Measurements from ENCODE around the gene INSRR. TPM values are rescaled to one million over a fixed set of nuclear protein-coding genes. Genes with fewer than 3 reads are reported as not detected.
A peak's percentile ranks its signal among the peaks of the same experiment; 100 is the strongest.

INSRR gene
- polyA plus RNA-seq, 3 donors: not detected

- TF ChIP-seq CTCF (IDR thresholded peaks at IDR 0.05): no peak
- no peaks in the 10 kb centered on the region for H3K9me3 ChIP-seq (replicated peaks in 1 of 2; ENCODE audit: control insufficient read depth in 1 of 2, insufficient read depth in 1 of 2, low read length in 2 of 2)
- Mint-ChIP-seq H3K4me3 (no peak overlapping the region), H3K36me3 (no peaks in the 10 kb centered on the region), H3K27me3 (ENCODE audit: low read depth in 3 of 3) (peaks cover 18 to 36% (median 21%) of the 10 kb centered on the region in 3 donors), H3K27ac (no peak overlapping the region), H3K9me3 (no peaks in the 10 kb centered on the region), H3K4me1 (no peaks in the 10 kb centered on the region)
- H2AFZ ChIP-seq (ENCODE audit: insufficient read depth, low read depth, low read length, poor library complexity, severe bottlenecking): no peak overlapping the region
- no peak overlapping the region for H3K4me3 ChIP-seq (replicated peaks in 1 of 3; ENCODE audit: low read depth in 2 of 3, low read length in 3 of 3)
- H3K4me1 ChIP-seq (ENCODE audit: control insufficient read depth in 1 of 2, insufficient read depth in 2 of 2, low read length in 2 of 2): no peaks in the 10 kb centered on the region
- peaks cover 0 to 12% of the 10 kb centered on the region in 2 donors for H3K27me3 ChIP-seq (ENCODE audit: control insufficient read depth in 2 of 2, insufficient read depth in 2 of 2, low read length in 2 of 2)
- no peak overlapping the region for H3K27ac ChIP-seq (ENCODE audit: low read depth in 1 of 2, low read length in 2 of 2)
- H3K4me2 ChIP-seq (replicated peaks; ENCODE audit: extremely low read depth, low read length, poor library complexity, severe bottlenecking): no peak overlapping the region
- no peak overlapping the region for H3K9ac ChIP-seq (ENCODE audit: insufficient read depth, low read length, poor library complexity, severe bottlenecking)
- WGBS (ENCODE audit: insufficient coverage): 50% methylated on average over 1 of the region's 5 CpGs
- H3K79me2 ChIP-seq (ENCODE audit: insufficient read depth, low read length): no peaks in the 10 kb centered on the region
- DNase-seq: no peak
- H3K36me3 ChIP-seq (replicated peaks in 1 of 2; ENCODE audit: control insufficient read depth in 1 of 2, insufficient read depth in 2 of 2, low read length in 2 of 2): no peaks in the 10 kb centered on the region
- no peaks in the 10 kb centered on the region for H4K20me1 ChIP-seq (ENCODE audit: insufficient read depth, low read length)
- intact Hi-C loops (cut with micrococcal nuclease): loop anchor here in 1 of 2 donors (10.0 kb wide), 1 partner anchor 186 kb away; no protein-coding TSS in a partner anchor
Observed at GRCh38 chr1:156880473-156880872, 21.6 kb upstream of the INSRR start.

GRCh38 chr1:156879876-156880275, 21.0 kb upstream of the INSRR start:
- Histone ChIP-seq H2AFZ (ENCODE audit: insufficient read depth, low read depth, low read length, poor library complexity, severe bottlenecking) (no peak overlapping the region), H3K9me3 (replicated peaks in 1 of 2; ENCODE audit: control insufficient read depth in 1 of 2, insufficient read depth in 1 of 2, low read length in 2 of 2) (no peaks in the 10 kb centered on the region), H3K9ac (ENCODE audit: insufficient read depth, low read length, poor library complexity, severe bottlenecking) (no peak overlapping the region), H3K27me3 (ENCODE audit: control insufficient read depth in 2 of 2, insufficient read depth in 2 of 2, low read length in 2 of 2) (peaks cover 0 to 14% of the 10 kb centered on the region in 2 donors), H3K4me1 (ENCODE audit: control insufficient read depth in 1 of 2, insufficient read depth in 2 of 2, low read length in 2 of 2) (no peaks in the 10 kb centered on the region), H3K27ac (ENCODE audit: low read depth in 1 of 2, low read length in 2 of 2) (no peak overlapping the region), H3K4me3 (replicated peaks in 1 of 3; ENCODE audit: low read depth in 2 of 3, low read length in 3 of 3) (no peak overlapping the region), H3K79me2 (ENCODE audit: insufficient read depth, low read length) (no peaks in the 10 kb centered on the region), H3K36me3 (replicated peaks in 1 of 2; ENCODE audit: control insufficient read depth in 1 of 2, insufficient read depth in 2 of 2, low read length in 2 of 2) (no peaks in the 10 kb centered on the region), H4K20me1 (ENCODE audit: insufficient read depth, low read length) (no peaks in the 10 kb centered on the region), H3K4me2 (replicated peaks; ENCODE audit: extremely low read depth, low read length, poor library complexity, severe bottlenecking) (no peak overlapping the region)
- peaks cover 17 to 33% (median 23%) of the 10 kb centered on the region in 3 donors for H3K27me3 Mint-ChIP-seq (ENCODE audit: low read depth in 3 of 3)
- H3K36me3 Mint-ChIP-seq: no peaks in the 10 kb centered on the region
- peak overlapping the region in 1 of 7 donors; percentile 33 for H3K27ac Mint-ChIP-seq
- WGBS (ENCODE audit: insufficient coverage): 89% methylated on average over 17 of the region's 21 CpGs
- no peak overlapping the region for H3K4me3 Mint-ChIP-seq
- H3K4me1 Mint-ChIP-seq: no peaks in the 10 kb centered on the region
- H3K9me3 Mint-ChIP-seq: no peaks in the 10 kb centered on the region
- no peak for TF ChIP-seq CTCF (IDR thresholded peaks at IDR 0.05)
- intact Hi-C loops (cut with micrococcal nuclease): loop anchor here in 1 of 2 donors (10.0 kb wide), 1 partner anchor 185 kb away; no protein-coding TSS in a partner anchor
- no peak for DNase-seq

Measured in CD14-positive monocyte (primary cell).